Measurements from ENCODE around the gene ARHGAP45. TPM values are rescaled to one million over a fixed set of nuclear protein-coding genes. Genes with fewer than 3 reads are reported as not detected.
A peak's percentile ranks its signal among the peaks of the same experiment; 100 is the strongest.

The ARHGAP45 gene
- total RNA-seq, 1 donor from 2014 or later, result 6.1 TPM

GRCh38 chr19:1102407-1103131 is 35.6 kb downstream of the ARHGAP45 start:
- Mint-ChIP-seq H3K36me3 (ENCODE audit: insufficient read depth) (no peaks in the 10 kb centered on the region), H3K9me3 (ENCODE audit: low read depth) (no peaks in the 10 kb centered on the region), H3K27me3 (no peaks in the 10 kb centered on the region), H3K4me3 (ENCODE audit: low read depth) (peak overlapping the region; percentile 50), H3K27ac (peak overlapping the region; percentile 94), H3K4me1 (ENCODE audit: low read depth) (peaks cover 29% of the 10 kb centered on the region)
- DNase-seq (ENCODE audit: low spot score, unreplicated experiment), result no peak
- TF ChIP-seq, protein P1, sequence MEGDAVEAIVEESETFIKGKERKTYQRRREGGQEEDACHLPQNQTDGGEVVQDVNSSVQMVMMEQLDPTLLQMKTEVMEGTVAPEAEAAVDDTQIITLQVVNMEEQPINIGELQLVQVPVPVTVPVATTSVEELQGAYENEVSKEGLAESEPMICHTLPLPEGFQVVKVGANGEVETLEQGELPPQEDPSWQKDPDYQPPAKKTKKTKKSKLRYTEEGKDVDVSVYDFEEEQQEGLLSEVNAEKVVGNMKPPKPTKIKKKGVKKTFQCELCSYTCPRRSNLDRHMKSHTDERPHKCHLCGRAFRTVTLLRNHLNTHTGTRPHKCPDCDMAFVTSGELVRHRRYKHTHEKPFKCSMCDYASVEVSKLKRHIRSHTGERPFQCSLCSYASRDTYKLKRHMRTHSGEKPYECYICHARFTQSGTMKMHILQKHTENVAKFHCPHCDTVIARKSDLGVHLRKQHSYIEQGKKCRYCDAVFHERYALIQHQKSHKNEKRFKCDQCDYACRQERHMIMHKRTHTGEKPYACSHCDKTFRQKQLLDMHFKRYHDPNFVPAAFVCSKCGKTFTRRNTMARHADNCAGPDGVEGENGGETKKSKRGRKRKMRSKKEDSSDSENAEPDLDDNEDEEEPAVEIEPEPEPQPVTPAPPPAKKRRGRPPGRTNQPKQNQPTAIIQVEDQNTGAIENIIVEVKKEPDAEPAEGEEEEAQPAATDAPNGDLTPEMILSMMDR (IDR thresholded peaks at IDR 0.05; ENCODE audit: unreplicated experiment), result no peak

DNA sequence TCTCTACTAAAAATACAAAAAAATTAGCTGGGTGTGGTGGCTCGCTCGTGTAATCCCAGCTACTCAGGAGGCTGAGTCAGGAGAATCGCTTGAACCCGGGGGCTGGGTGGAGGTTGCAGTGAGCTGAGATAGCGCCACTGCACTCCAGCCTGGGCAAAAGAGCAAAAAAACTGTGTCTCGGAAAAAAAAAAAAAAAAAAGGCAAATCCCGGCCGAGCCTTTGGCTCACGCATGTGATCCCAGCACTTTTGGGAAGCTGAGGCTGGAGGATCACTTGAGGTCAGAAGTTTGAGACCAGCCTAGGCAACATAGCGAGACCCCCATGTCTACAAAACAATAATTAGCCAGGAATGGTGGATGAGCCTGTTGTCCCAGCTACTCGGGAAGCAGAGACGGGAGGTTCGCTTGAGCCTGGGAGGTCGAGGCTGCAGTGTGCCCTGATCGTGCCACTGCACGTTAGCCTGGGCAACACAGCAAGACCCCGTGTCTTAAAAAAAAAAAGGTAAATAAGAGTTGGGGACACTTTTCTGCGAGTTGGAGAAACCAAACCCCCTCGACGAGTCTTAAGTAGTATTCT is 36.3 kb downstream of the ARHGAP45 start:
- Mint-ChIP-seq H3K27ac (peak overlapping the region; percentile 94), H3K27me3 (no peaks in the 10 kb centered on the region), H3K9me3 (ENCODE audit: low read depth) (no peaks in the 10 kb centered on the region), H3K4me1 (ENCODE audit: low read depth) (peaks cover 24% of the 10 kb centered on the region), H3K36me3 (ENCODE audit: insufficient read depth) (no peaks in the 10 kb centered on the region), H3K4me3 (ENCODE audit: low read depth) (peak overlapping the region; percentile 50)
- TF ChIP-seq, protein P1 (IDR thresholded peaks at IDR 0.05; ENCODE audit: unreplicated experiment), result no peak
- DNase-seq (ENCODE audit: low spot score, unreplicated experiment), result no peak

- TF ChIP-seq, protein P1 (IDR thresholded peaks at IDR 0.05; ENCODE audit: unreplicated experiment), result no peak
- H3K27ac Mint-ChIP-seq, result peak within 1 kb of the TSS; percentile 94
These were observed 36.8 kb downstream of the ARHGAP45 start, which contains the start of gene GPX4 for GRCh38 chr19:1103708-1104310. GPX4 (plus strand) TSS chr19:1103994; CDS start chr19:1104044, 50 bp downstream.

DNA sequence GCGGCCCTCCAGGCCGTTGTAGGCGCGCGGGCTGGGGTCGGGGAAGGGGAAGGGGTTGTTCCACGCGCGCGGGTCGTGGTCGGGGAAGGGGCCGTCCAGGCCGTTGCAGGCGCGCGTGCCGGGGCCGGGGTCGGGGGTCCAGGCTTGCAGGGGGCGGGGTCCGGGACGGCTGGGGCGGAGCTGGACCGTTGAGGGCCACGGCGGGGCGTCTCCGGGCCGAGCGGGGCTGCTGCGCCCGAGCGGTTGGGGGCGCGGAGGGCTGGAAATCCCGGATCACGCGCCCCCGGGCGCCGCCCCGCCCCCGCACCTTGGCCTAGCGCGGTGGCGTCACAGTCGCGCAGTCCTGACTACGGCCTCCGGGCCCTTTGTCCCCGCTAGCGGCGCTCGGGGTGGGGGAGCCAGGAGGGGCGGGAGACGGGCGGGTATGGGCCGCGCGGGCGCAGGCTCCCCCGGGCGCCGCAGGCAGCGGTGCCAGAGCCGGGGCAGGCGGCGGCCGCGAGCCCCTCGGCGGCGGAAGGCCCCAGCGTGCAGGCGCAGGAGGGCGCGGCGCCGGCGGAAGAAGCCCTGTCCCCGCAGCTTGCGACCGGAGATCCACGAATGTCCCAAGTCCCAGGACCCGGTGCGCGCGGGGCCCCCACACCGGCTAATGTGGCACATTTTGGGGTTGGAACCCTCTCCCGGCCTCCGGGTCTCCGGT is 37.5 kb downstream of the ARHGAP45 start:
- DNase-seq (ENCODE audit: low spot score, unreplicated experiment), result peak; percentile 74
- H3K27me3 Mint-ChIP-seq, result no peaks in the 10 kb centered on the region
- no peaks in the 10 kb centered on the region for H3K36me3 Mint-ChIP-seq (ENCODE audit: insufficient read depth)
- peaks cover 16% of the 10 kb centered on the region for H3K4me1 Mint-ChIP-seq (ENCODE audit: low read depth)
- H3K4me3 Mint-ChIP-seq (ENCODE audit: low read depth), result peak overlapping the region; percentile 76
- TF ChIP-seq, protein P1 (IDR thresholded peaks at IDR 0.05; ENCODE audit: unreplicated experiment), result peak; percentile 14
- H3K27ac Mint-ChIP-seq, result peak overlapping the region; percentile 80
- no peaks in the 10 kb centered on the region for H3K9me3 Mint-ChIP-seq (ENCODE audit: low read depth)

More at GRCh38 chr19:1103708-1104310, 36.8 kb downstream of the ARHGAP45 start, which contains the start of gene GPX4:
- H3K4me3 Mint-ChIP-seq (ENCODE audit: low read depth), result peak within 1 kb of the TSS; percentile 76
- DNase-seq (ENCODE audit: low spot score, unreplicated experiment), result peak; percentile 95
- H3K27me3 Mint-ChIP-seq, result no peaks in the 10 kb centered on the region
- peaks cover 18% of the 10 kb centered on the region for H3K4me1 Mint-ChIP-seq (ENCODE audit: low read depth)
- no peaks in the 10 kb centered on the region for H3K9me3 Mint-ChIP-seq (ENCODE audit: low read depth)
- no peaks in the 10 kb centered on the region for H3K36me3 Mint-ChIP-seq (ENCODE audit: insufficient read depth)

Measured in progenitor cell of endocrine pancreas (in vitro differentiated cells).